Liver (tissue), 3 donors: ENCODE results near the gene VOPP1.

Experiments
- SP1 ChIP-seq: IDR thresholded peaks from 2 replicates; pipeline ENCODE4 v1.6.1; 2018; ENCODE audit warnings: antibody characterized with exemption, mild to moderate bottlenecking
- TF ChIP-seq, protein P1 (sequence below): IDR thresholded peaks from 2 replicates; pipeline ENCODE4 v1.6.1; 2016; ENCODE audit warnings: antibody characterized with exemption, mild to moderate bottlenecking
- TF ChIP-seq, protein P2 (sequence below): fragments of 150-350 bp; IDR thresholded peaks from 2 replicates; pipeline ENCODE4 v1.5.1; 2017; ENCODE audit warnings: improper control_type of control experiment, low read depth, low read length; ENCODE audit not compliant: missing input control
- donor health status: healthy.
- donor health status: healthy.

DNA sequence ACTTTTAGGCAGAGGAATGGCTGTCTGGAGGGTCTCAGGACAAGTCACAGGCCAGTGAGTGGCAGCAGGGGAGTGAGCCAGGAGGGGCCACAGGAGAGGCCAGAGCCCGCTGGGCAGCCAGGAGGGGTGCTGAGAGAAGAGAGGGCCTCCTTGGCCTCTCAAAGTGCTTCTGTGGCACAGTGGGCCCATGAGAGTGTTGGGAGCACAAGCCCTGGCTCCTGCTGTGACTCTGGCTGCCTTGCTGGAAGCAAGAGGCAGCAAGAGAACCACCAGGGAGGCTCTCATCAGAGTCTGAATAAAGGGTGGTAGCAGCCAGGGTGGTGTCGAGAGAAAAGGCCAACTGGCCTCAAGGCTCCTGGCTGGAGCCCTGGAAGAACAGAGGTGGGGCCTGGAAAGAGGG, 91.1 kb downstream of the VOPP1 start:
- TF ChIP-seq, protein P1, sequence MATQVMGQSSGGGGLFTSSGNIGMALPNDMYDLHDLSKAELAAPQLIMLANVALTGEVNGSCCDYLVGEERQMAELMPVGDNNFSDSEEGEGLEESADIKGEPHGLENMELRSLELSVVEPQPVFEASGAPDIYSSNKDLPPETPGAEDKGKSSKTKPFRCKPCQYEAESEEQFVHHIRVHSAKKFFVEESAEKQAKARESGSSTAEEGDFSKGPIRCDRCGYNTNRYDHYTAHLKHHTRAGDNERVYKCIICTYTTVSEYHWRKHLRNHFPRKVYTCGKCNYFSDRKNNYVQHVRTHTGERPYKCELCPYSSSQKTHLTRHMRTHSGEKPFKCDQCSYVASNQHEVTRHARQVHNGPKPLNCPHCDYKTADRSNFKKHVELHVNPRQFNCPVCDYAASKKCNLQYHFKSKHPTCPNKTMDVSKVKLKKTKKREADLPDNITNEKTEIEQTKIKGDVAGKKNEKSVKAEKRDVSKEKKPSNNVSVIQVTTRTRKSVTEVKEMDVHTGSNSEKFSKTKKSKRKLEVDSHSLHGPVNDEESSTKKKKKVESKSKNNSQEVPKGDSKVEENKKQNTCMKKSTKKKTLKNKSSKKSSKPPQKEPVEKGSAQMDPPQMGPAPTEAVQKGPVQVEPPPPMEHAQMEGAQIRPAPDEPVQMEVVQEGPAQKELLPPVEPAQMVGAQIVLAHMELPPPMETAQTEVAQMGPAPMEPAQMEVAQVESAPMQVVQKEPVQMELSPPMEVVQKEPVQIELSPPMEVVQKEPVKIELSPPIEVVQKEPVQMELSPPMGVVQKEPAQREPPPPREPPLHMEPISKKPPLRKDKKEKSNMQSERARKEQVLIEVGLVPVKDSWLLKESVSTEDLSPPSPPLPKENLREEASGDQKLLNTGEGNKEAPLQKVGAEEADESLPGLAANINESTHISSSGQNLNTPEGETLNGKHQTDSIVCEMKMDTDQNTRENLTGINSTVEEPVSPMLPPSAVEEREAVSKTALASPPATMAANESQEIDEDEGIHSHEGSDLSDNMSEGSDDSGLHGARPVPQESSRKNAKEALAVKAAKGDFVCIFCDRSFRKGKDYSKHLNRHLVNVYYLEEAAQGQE: no peak
- TF ChIP-seq SP1: no peak
- TF ChIP-seq, protein P2, sequence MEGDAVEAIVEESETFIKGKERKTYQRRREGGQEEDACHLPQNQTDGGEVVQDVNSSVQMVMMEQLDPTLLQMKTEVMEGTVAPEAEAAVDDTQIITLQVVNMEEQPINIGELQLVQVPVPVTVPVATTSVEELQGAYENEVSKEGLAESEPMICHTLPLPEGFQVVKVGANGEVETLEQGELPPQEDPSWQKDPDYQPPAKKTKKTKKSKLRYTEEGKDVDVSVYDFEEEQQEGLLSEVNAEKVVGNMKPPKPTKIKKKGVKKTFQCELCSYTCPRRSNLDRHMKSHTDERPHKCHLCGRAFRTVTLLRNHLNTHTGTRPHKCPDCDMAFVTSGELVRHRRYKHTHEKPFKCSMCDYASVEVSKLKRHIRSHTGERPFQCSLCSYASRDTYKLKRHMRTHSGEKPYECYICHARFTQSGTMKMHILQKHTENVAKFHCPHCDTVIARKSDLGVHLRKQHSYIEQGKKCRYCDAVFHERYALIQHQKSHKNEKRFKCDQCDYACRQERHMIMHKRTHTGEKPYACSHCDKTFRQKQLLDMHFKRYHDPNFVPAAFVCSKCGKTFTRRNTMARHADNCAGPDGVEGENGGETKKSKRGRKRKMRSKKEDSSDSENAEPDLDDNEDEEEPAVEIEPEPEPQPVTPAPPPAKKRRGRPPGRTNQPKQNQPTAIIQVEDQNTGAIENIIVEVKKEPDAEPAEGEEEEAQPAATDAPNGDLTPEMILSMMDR: no peak
